Skeletal muscle tissue (tissue), 4 donors: Measurements from ENCODE around the gene MED8. TPM values are rescaled to one million over a fixed set of nuclear protein-coding genes. Genes with fewer than 3 reads are reported as not detected.

ENCODE experiments used
- H3K27ac ChIP-seq: one replicate; pipeline ENCODE4 v1.7.0; 2013; ENCODE audit warnings: mild to moderate bottlenecking, low read depth, low read length, inconsistent platforms
- H3K27me3 ChIP-seq, 3 donors: one replicate each; pipeline ENCODE4 v1.7.0; 2013; ENCODE audit warnings: low read length in 3 of 3; ENCODE audit not compliant: control insufficient read depth in 3 of 3, insufficient read depth in 3 of 3
- H3K36me3 ChIP-seq, 3 donors: one replicate each; pipeline ENCODE4 v1.7.0; 2013; ENCODE audit warnings: low read length in 3 of 3; ENCODE audit not compliant: control insufficient read depth in 3 of 3, insufficient read depth in 3 of 3
- H3K4me1 ChIP-seq, 3 donors: one replicate each; pipeline ENCODE4 v1.7.0; 2013; ENCODE audit warnings: low read length in 3 of 3, mild to moderate bottlenecking in 3 of 3; ENCODE audit not compliant: control insufficient read depth in 3 of 3, insufficient read depth in 3 of 3
- H3K4me3 ChIP-seq, 3 donors: one replicate each; pipeline ENCODE4 v1.7.0; 2013; ENCODE audit warnings: low read length in 3 of 3
- H3K9ac ChIP-seq, 3 donors: one replicate each; pipeline ENCODE4 v1.7.0; 2013; ENCODE audit warnings: low read length in 3 of 3, mild to moderate bottlenecking in 3 of 3, moderate library complexity in 2 of 3, low read depth in 1 of 3
- H3K9me3 ChIP-seq, 3 donors: one replicate each; pipeline ENCODE4 v1.7.0; 2013; ENCODE audit warnings: low read length in 3 of 3; ENCODE audit not compliant: control insufficient read depth in 3 of 3
- total RNA-seq: library from RNA; depleted of rRNA; stranded (reverse); fragments of >200 nt; gene quantifications from one replicate; pipeline ENCODE4 v1.2.3, GENCODE V29; 2014
- donor health status: Osteomylitis.

Gene MED8
- total RNA-seq, 1 donor from 2014 or later, result 34.4 TPM

DNA sequence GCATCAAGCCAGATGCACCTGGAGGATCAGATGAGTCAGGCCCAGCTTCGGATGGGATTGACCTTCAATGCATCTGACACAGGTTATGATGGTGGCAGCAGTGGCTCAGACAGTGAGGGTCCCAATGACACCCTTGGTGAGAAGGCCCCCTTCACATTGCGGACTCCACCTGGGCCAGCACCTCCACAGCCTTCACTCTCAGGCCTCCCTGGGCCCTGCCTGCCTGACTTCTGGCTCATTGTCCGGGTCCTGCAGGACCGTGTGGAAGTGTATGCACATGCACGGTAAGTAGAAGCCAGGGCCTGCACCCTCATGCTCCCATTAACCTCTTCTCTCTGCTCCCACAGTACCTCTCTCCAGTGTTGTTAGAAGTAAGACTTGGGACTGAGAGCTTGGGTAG lies 43.3 kb upstream of the MED8 start:
- Histone ChIP-seq H3K27ac (no peak overlapping the region), H3K4me1 (peaks cover 0 to 4% (median 3%) of the 10 kb centered on the region in 3 donors), H3K9ac (no peak overlapping the region), H3K36me3 (peaks cover 80 to 90% (median 83%) of the 10 kb centered on the region in 3 donors), H3K27me3 (no peaks in the 10 kb centered on the region), H3K4me3 (no peak overlapping the region), H3K9me3 (no peaks in the 10 kb centered on the region)

DNA sequence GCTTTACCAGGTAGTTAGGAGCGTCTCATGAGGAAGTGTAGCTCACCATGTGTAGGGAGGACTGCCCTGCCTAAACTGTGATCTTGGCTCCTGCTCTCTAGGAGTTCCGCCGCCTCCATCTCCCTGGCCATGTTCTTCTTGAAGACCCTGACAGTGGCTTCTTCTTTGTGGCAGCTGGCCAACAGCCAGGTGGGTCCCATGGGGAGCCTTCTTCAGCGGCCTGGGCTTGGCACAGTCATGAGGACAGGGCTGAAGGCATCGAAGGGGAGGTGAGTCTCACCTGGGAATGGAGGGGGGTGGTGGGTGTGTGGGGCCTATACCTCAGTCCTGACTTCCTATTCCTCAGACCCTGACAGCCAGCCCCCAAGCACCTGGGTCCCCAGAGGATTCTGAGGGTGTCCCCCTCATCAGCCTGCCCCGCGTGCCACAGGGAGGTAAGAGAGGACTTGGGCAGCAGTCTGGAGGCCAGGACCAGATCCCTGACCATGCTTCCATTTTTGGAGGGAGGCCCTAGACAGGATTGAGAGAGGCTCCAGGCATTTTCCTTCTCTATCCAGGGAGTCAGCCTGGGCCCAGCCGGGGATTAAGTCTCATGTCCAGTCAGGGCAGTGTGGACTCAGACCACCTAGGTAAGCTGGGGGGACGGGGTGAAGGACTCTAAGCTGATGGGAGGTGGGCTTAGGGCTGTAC lies 42.7 kb upstream of the MED8 start:
- H3K36me3 ChIP-seq, result peaks cover 80 to 90% (median 85%) of the 10 kb centered on the region in 3 donors
- no peak overlapping the region for H3K9ac ChIP-seq
- no peak overlapping the region for H3K4me3 ChIP-seq
- no peak overlapping the region for H3K27ac ChIP-seq
- no peaks in the 10 kb centered on the region for H3K27me3 ChIP-seq
- H3K9me3 ChIP-seq, result no peaks in the 10 kb centered on the region
- H3K4me1 ChIP-seq, result peaks cover 0 to 4% (median 3%) of the 10 kb centered on the region in 3 donors

DNA sequence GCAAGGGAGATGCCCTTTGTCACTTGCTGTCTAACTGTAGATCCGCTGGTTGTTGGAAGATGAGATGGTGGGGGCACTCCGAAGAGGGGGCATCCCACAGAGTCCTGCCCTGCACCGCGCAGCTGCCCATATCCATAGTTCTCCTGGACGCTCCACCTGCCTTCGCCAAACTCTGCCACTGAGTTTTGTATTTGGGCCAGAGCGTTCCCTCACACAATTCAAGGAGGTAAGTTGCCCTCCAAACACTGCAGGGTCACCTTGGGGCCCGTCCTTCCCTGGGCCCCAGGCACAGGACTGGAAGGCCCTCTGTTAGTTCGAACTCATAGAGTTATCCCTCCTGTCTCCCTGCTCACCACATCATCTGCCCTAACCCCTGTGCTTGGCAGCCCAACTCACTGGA lies 42.1 kb upstream of the MED8 start:
- H3K4me1 ChIP-seq, result peaks cover 0 to 4% (median 3%) of the 10 kb centered on the region in 3 donors
- H3K27ac ChIP-seq, result no peak overlapping the region
- H3K27me3 ChIP-seq, result no peaks in the 10 kb centered on the region
- no peak overlapping the region for H3K4me3 ChIP-seq
- H3K9ac ChIP-seq, result no peak overlapping the region
- H3K36me3 ChIP-seq, result peaks cover 84 to 90% (median 87%) of the 10 kb centered on the region in 3 donors
- H3K9me3 ChIP-seq, result no peaks in the 10 kb centered on the region

DNA sequence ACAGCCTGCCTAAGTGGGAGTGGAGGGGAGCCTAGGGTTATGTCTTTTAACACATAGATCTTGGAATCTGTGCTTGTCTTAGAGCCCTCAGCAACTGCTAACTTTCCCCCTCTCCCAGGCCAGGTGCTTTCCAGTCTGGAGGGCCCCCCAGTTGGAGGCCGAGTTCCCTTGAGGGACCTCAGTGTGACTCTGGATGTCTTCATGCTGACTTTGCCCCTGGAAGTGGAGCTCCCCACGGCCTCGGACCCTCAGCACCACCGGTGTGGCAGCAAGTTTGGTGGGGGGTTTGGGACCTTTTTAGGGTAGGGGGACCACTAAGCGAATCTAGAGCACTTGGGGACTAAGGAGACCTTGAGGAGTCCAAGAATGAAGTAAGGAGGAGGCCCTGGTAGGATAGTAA lies 41.2 kb upstream of the MED8 start:
- H3K36me3 ChIP-seq, result peaks cover 92 to 98% (median 93%) of the 10 kb centered on the region in 3 donors
- no peak overlapping the region for H3K4me3 ChIP-seq
- H3K27me3 ChIP-seq, result no peaks in the 10 kb centered on the region
- no peak overlapping the region for H3K27ac ChIP-seq
- H3K9ac ChIP-seq, result no peak overlapping the region
- H3K4me1 ChIP-seq, result peaks cover 0 to 4% (median 3%) of the 10 kb centered on the region in 3 donors
- H3K9me3 ChIP-seq, result no peaks in the 10 kb centered on the region

DNA sequence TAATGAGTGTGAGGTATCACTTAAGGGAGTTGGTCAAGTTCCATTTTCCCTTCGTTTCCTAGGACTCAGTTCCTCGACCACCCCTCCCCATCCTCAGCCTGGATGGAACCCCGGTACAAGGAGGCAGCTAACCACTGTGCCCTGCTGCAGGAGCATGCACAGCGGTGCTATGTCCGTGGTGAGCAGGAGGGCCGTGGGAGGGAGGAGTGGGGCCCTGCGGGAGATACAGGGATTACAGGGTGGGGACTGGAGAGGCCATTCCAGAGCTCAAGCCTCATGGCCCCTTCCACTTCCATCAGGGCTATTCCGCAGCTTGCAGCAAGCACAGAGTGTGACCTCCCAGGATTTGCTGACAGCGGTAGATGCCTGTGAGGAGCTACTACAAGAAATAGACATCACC lies 38.3 kb upstream of the MED8 start:
- H3K4me3 ChIP-seq, result no peak overlapping the region
- no peaks in the 10 kb centered on the region for H3K4me1 ChIP-seq
- H3K9ac ChIP-seq, result no peak overlapping the region
- H3K27me3 ChIP-seq, result no peaks in the 10 kb centered on the region
- no peaks in the 10 kb centered on the region for H3K9me3 ChIP-seq
- peaks cover 96 to 100% (median 99%) of the 10 kb centered on the region in 3 donors for H3K36me3 ChIP-seq
- H3K27ac ChIP-seq, result no peak overlapping the region

DNA sequence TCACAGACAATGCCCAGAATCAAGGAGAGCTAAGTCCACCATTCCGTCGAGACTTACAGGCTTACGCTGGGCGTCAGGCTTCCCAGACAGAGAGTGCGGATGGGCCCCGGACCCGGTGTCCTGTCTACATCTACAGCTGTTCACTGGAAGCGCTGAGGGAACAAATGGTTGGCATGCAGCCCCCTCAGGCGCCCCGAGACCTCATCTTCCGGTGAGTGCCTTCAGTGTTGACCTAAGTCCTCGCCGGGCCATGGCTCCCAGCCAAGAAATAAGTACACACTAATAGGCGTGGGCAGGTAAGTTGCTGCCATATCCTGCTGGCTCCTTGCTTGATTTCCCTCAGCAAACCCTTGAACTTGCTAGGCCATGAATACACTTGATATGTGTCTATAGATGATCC lies 37.9 kb upstream of the MED8 start:
- no peaks in the 10 kb centered on the region for H3K27me3 ChIP-seq
- no peaks in the 10 kb centered on the region for H3K9me3 ChIP-seq
- no peak overlapping the region for H3K9ac ChIP-seq
- H3K4me1 ChIP-seq, result no peaks in the 10 kb centered on the region
- H3K27ac ChIP-seq, result no peak overlapping the region
- no peak overlapping the region for H3K4me3 ChIP-seq
- H3K36me3 ChIP-seq, result peaks cover 96 to 100% (median 99%) of the 10 kb centered on the region in 3 donors

DNA sequence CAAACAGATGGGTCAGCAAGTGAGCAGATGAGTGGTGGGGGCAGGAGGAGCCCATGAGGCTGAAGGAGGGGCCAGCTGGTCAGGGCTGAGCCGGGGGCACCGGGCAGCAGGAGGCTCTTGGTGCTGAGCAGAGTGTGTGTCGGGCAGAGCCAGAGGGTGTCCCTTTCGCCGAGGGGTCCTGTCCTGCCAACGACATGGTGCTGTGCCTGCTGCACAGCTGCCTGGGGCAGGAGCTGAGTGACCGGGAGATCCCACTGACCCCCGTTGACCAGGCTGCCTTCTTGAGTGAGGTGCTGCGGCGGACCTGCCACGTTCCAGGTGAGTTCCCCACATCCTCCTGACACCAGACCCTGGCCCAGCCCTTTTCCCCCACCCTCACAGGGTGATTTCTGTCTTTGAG lies 36.6 kb upstream of the MED8 start:
- Histone ChIP-seq H3K4me1 (no peaks in the 10 kb centered on the region), H3K27me3 (no peaks in the 10 kb centered on the region), H3K36me3 (peaks cover 95 to 99% (median 97%) of the 10 kb centered on the region in 3 donors), H3K9ac (no peak overlapping the region), H3K4me3 (no peak overlapping the region), H3K27ac (no peak overlapping the region), H3K9me3 (no peaks in the 10 kb centered on the region)

DNA sequence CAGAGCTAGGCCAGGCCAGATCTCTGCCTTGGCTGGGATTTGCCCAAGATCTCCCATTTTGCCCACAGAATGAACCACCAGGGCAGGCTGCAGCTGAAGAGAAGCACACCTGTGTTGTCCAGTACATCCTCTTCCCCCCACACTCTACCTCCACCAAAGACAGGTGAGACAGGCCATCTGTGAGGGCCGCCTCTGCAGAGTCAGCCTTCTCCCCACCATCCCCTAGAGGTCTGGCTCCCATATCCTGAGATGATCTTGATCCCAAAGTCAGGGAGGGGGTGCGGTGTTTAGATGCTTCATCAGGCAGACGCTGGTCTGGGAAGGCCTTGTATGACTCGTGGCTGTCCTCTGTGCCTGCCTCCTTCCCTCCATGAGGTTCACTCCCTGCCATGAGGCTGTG lies 35.4 kb upstream of the MED8 start:
- Histone ChIP-seq H3K9ac (no peak overlapping the region), H3K4me3 (no peak overlapping the region), H3K4me1 (no peaks in the 10 kb centered on the region), H3K27me3 (no peaks in the 10 kb centered on the region), H3K36me3 (peaks cover 95 to 99% (median 97%) of the 10 kb centered on the region in 3 donors), H3K27ac (no peak overlapping the region), H3K9me3 (no peaks in the 10 kb centered on the region)

DNA sequence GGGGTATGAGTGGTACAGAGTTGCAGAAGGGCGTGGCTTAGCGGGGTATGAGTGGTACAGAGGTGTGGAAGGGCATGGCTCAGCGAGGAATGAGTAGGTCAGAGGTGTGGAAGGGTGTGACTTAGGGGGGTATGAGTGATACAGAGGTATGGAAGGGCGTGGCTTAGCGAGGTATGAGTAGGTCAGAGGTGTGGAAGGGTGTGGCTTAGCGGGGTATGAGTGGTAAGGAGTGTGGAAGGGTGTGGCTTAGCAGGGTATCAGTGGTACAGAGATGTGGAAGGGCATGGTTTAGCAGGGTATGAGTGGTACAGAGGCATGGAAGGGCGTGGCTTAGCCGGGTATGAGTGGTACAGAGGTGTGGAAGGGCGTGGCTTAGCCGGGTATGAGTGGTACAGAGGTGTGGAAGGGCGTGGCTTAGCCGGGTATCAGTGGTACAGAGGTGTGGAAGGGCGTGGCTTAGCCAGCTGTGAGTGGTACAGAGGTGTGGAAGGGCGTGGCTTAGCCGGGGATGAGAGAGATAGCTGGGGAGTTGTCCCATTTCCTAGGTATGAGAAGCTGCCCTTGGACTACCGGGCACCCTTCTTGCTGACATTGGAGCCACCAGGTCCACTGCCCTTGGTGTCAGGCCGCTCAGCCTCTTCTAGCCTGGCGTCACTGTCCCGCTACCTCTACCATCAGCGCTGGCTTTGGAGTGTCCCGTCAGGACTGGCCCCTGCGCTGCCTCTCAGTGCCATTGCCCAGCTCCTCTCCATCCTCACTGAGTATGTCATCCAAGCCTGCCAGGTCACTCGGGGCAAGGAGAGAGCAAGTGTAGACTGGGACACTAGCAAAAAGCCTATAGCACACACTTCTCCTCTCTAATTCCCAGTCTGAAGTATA lies 34.3 kb upstream of the MED8 start:
- Histone ChIP-seq H3K4me3 (no peak overlapping the region), H3K36me3 (peaks cover 95 to 99% (median 98%) of the 10 kb centered on the region in 3 donors), H3K9me3 (no peaks in the 10 kb centered on the region), H3K27ac (no peak overlapping the region), H3K9ac (no peak overlapping the region), H3K4me1 (no peaks in the 10 kb centered on the region), H3K27me3 (no peaks in the 10 kb centered on the region)
